Measurements from ENCODE around the gene ORMDL3.
"Not testable (repeated sequence)": the region's sequence is repeated elsewhere in the genome, so short reads cannot be mapped to it uniquely, and the experiment has no call there.

ORMDL3 gene

DNA sequence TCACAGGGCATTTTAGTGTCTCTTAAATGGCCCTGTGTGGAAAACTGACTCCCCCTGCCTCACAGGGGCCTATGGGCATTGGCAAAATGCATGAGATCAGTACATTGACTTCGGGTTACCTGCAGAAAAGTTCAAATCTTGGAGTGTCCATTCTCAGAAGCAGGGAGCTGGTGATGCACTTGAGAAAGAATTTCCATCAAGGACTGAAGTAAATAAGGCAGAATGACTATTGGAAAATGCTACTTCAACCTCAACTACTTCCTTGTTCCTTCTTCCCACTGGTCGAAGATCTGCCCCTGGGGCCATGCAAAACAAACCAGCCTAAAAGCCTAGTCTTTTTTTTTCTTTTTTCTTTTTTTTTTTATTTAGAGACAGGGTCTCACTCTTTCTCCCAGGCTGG, 21.6 kb upstream of the ORMDL3 start:
- no peak for DNase-seq (ENCODE audit: low spot score)

- not testable (repeated sequence) for DNase-seq (ENCODE audit: low spot score)
Observed at GRCh38 chr17:39948489-39948828, 21.1 kb upstream of the ORMDL3 start.

DNA sequence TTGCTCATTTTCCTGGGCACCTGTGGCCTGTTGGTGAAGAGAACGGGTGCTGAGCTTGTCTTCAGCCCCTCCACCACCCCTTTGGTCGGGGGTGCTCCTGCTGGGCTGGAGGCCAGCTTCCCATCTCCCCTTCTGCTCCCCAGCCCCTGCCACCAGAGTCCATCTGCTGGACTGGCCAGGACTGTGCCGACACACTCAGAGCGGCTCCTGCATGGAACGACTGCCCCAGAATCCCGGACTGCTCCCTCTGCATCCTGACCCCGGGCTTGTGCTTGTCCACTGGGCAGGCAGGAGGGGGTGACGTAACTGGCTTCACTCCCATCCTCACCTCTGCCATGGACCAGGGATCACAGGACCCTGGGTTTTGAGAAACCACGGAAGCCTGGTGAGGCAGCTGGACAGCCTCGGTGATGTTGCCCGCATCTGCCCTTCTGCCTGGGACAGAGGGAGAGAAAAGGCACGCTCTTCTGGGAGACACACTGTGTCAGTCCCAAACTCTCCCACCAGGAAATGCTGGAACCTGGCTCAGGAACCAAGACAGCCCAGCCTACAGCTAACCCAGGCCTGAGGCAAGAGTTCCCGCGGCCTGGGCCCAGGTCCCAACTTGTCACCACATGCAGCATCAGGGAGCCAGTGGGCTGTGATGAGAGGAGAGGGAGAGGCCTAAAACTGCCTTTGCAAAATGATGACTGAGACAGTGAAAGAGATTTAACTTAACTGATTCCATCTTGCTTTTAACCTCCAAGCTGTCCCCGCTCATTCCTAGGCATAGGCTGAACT, 19.3 kb upstream of the ORMDL3 start:
- no peak for DNase-seq (ENCODE audit: low spot score)

DNA sequence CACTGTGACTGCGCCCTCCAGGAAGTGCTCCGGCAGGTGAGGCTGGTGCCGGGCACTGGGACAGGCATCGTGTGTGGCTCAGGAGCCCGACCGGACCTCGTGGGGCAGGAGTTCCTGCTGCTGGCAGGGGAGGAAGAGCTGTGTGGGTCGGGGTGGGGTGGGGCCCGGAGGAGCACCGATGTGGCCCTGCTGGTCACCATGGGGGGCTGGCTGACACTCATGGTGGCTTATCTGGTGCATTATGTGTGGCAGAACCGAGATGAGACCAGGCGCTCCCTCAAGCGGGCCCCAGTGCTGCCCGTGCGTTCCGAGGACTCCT, 17.0 kb upstream of the ORMDL3 start:
- DNase-seq (ENCODE audit: low spot score): no peak

DNA sequence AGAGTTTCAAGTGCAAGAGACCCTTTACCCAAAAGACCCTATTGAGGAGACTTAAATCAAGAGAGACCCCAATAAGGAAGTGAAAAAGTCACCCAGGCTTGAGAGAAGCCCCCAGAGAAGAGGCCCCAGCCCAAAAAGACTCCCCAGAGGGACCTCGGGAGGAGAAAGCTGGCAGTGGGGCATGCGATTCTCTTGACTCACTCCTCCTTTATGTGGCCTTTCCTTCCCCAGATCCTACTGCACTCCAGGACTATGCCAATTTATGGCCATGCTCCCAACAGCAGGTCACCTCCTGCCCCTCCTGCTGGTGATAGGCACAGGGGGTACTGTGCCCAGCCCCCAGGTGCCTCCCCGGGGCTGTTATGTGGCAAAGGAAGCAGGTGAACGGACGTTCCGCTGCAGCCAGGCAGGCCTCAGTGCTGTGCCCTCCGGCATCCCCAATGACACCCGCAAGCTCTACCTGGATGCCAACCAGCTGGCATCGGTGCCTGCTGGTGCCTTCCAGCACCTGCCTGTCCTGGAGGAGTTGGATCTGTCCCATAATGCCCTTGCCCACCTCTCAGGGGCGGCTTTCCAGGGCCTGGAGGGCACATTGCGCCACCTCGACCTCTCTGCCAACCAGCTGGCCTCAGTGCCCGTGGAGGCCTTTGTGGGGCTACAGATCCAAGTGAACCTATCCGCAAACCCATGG, 16.4 kb upstream of the ORMDL3 start:
- no peak for DNase-seq (ENCODE audit: low spot score)

- peak; percentile 79 for DNase-seq (ENCODE audit: low spot score)
Observed at GRCh38 chr17:39939588-39940419, 12.4 kb upstream of the ORMDL3 start.

GRCh38 chr17:39939106-39939505, 11.7 kb upstream of the ORMDL3 start:
- DNase-seq (ENCODE audit: low spot score): no peak

DNA sequence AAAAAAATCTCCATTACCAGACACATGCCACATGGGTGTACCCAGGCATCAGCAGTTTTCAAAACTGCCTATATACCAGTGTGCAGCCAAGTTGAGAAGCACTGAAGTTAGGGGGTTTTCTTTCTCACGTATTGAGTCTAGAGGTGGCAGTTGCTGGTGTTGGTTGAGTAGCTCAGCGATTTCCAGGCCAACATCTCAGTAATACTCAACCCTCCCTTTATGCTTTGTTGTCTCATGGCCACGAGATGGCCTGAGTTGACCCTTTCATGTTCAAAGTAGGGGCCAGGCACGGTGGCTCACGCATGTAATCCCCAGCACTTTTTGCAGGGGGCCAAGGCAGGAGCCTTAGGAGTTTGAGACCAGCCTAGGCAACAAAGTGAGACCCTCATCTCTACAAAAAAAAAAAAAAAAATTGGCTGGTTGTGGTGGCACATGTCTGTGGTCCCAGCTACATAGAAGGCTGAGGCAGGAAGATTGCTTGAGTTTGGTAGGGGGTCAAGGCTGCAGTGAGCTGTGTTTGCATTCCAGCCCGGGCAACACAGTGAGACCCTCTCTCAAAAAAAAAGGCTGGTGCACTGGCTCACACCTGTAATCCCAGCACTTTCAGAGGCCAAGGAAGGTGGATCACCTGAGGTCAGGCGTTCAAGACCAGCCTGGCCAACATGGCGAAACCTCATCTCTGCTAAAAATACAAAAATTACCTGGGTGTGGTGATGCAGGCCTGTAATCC, 10.9 kb upstream of the ORMDL3 start:
- DNase-seq (ENCODE audit: low spot score): no peak

DNA sequence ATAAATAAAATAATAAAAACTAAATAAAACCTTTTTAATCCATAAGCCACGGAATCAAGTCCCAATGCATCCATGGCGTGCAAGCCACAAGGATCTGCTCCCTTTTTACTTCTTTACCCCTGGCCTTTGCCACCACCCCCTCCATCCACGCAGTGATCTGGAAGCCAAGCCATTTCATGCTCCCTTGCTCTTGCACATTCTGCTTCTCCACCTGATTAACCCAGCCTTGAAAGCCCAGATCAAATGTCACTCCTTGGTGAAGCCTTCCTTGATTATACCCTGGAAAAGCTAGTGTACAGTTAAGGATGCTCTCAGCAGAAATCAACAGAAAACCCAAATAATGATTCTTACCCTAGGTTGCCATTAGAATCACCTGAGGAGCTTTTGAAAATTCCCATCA, 10.0 kb upstream of the ORMDL3 start:
- no peak for DNase-seq (ENCODE audit: low spot score)

DNA sequence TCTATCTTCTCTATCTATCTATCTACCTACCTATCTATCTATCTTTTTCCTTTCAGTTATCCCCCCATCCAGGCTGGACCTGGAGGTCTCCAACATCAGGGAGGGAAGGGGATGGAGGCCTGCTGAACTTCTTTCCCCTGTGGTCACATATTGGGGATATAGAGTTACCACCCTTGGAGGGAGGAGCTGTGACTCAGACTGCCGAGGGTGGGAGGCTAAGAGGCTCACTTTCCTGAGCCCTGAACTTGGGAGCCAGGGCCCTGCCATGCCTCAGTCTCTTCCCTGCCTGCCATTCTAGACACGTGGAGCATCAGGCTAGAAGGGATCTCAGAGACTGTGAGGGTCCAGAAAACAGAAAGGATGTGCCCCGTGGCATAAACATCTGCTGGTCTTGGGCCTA, 8.5 kb upstream of the ORMDL3 start:
- peak; percentile 35 for DNase-seq (ENCODE audit: low spot score)

DNA sequence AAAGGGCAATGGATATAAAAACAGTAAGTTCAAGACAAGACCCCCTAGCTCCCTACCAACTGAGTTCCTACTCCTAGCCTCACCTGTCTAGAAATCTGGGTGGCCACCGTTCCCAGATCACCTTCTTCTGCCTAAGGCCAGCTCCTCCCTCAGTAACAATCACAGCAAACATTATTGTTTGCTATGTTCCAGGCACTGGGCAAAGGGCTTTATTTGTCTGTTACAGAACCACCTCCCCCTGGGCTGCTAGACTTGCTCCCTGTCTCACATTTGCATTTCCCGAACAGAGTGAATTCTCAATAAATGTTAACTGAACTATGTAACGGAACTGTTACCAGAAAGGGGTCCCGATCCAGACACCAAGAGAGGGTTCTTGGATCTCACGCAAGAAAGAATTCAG, 6.9 kb upstream of the ORMDL3 start:
- DNase-seq (ENCODE audit: low spot score): no peak

GRCh38 chr17:39933912-39934311, 6.5 kb upstream of the ORMDL3 start:
- DNase-seq (ENCODE audit: low spot score): no peak

- DNase-seq (ENCODE audit: low spot score): peak; percentile 35
Observed at GRCh38 chr17:39929646-39930407, 2.4 kb upstream of the ORMDL3 start.

- DNase-seq (ENCODE audit: low spot score): peak; percentile 74
Observed at GRCh38 chr17:39928858-39929645, 1.7 kb upstream of the ORMDL3 start.

DNA sequence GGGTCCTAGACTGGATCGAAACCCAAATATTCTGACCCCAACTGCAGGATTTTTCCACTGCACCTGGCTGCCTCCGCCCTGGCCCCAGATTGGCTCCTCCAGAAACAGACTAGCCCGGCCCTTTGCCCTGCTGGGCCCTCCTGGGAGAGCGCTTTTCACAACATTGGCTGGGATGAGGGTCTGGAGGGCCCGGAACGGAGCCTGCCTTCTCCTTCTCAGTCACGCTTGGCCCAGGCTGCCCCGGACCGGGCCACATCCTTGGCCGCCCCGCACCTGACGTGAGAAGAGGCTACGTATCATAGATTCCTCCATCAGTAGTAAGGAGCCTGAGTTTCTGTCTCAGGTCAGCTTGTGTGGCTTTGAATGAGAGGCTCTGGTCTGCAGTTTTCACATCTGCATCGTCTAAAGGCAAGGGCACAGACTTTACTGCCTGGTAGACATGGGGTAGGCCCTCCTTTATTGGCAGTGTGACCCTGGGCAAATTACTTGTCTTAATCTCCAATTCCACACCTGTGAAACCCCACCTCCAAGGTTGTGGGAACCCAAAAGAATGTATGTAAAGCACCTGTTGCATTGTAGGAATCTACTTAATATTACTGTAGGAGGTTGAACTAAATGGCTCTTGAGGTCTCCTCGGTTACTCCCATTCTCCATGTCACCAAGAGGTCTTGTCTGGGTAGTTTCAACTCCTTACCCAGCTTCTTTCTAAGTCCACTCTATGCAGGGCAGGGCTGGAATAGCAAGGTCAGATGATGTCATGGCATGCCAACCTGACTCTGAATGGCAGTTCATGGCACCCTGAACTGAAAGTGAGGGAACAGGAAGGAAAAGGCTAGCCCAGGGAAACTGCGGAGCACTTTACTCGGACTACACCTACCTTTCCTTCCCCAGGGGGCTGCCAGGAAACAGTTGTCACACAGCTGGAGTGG, 792 bp upstream of the ORMDL3 start:
- DNase-seq (ENCODE audit: low spot score): no peak

GRCh38 chr17:39926588-39927100, 757 bp downstream of the ORMDL3 start:
- DNase-seq (ENCODE audit: low spot score): peak; percentile 52

GRCh38 chr17:39926135-39926587, 1.2 kb downstream of the ORMDL3 start:
- DNase-seq (ENCODE audit: low spot score): no peak

GRCh38 chr17:39925282-39926134, 1.9 kb downstream of the ORMDL3 start:
- no peak for DNase-seq (ENCODE audit: low spot score)

Data from AG20443 (cell line).